ENCODE measurements around the gene CUBN.

The CUBN gene

GRCh38 chr10:16804123-16804522 lies 325.5 kb downstream of the CUBN start:
- H3K9ac ChIP-seq, result no peak overlapping the region
- no peak overlapping the region for H2AFZ ChIP-seq (ENCODE audit: low read depth)
- TF ChIP-seq, protein P1, sequence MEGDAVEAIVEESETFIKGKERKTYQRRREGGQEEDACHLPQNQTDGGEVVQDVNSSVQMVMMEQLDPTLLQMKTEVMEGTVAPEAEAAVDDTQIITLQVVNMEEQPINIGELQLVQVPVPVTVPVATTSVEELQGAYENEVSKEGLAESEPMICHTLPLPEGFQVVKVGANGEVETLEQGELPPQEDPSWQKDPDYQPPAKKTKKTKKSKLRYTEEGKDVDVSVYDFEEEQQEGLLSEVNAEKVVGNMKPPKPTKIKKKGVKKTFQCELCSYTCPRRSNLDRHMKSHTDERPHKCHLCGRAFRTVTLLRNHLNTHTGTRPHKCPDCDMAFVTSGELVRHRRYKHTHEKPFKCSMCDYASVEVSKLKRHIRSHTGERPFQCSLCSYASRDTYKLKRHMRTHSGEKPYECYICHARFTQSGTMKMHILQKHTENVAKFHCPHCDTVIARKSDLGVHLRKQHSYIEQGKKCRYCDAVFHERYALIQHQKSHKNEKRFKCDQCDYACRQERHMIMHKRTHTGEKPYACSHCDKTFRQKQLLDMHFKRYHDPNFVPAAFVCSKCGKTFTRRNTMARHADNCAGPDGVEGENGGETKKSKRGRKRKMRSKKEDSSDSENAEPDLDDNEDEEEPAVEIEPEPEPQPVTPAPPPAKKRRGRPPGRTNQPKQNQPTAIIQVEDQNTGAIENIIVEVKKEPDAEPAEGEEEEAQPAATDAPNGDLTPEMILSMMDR (conservative IDR thresholded peaks at IDR 0.05; ENCODE audit: low read depth, low read length), result no peak
- H3K27me3 ChIP-seq (ENCODE audit: insufficient read depth, low read depth), result no peaks in the 10 kb centered on the region
- peaks cover 5% of the 10 kb centered on the region; the same call in 1 of the 2 replicates for H3K79me2 ChIP-seq (ENCODE audit: insufficient read depth, low read depth)
- H3K4me3 ChIP-seq (IDR thresholded peaks at IDR 0.05; ENCODE audit: insufficient read depth, low read depth, low read length), result no peak overlapping the region
- no peaks in the 10 kb centered on the region for H3K36me3 ChIP-seq (ENCODE audit: insufficient read depth)
- H3K4me2 ChIP-seq, result no peak overlapping the region
- no peaks in the 10 kb centered on the region for H3K4me1 ChIP-seq (ENCODE audit: low read depth, poor library complexity, severe bottlenecking)
- no peaks in the 10 kb centered on the region for H4K20me1 ChIP-seq (ENCODE audit: insufficient read depth)
- H3K27ac ChIP-seq, result no peak overlapping the region

DNA sequence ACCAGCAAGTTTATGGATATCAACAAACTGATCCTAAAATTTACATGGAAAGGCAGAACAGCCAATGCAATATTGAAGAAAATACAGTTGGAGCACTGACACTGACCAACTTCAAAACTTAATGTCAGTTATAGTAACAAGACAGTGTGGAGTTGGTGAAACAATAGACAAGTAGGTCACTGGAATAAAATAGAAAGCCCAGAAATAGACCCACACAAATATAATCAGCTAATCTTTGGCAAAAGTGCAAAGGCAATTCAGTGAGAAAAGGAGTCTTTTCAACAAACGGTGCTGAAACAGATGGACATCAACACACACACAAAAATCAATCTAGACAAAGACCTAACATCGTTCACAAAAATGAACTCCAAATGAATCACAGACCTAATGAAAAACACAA lies 326.1 kb downstream of the CUBN start:
- Histone ChIP-seq H3K4me1 (ENCODE audit: low read depth, poor library complexity, severe bottlenecking) (no peaks in the 10 kb centered on the region), H4K20me1 (ENCODE audit: insufficient read depth) (no peaks in the 10 kb centered on the region), H3K79me2 (ENCODE audit: insufficient read depth, low read depth) (peaks cover 5% of the 10 kb centered on the region; the same call in 1 of the 2 replicates), H2AFZ (ENCODE audit: low read depth) (no peak overlapping the region), H3K27ac (no peak overlapping the region), H3K36me3 (ENCODE audit: insufficient read depth) (no peaks in the 10 kb centered on the region), H3K27me3 (ENCODE audit: insufficient read depth, low read depth) (no peaks in the 10 kb centered on the region), H3K9ac (no peak overlapping the region), H3K4me2 (no peak overlapping the region), H3K4me3 (IDR thresholded peaks at IDR 0.05; ENCODE audit: insufficient read depth, low read depth, low read length) (no peak overlapping the region)
- TF ChIP-seq, protein P1 (conservative IDR thresholded peaks at IDR 0.05; ENCODE audit: low read depth, low read length), result no peak

- Histone ChIP-seq H3K27me3 (ENCODE audit: insufficient read depth, low read depth) (no peaks in the 10 kb centered on the region), H2AFZ (ENCODE audit: low read depth) (no peak overlapping the region), H3K4me3 (IDR thresholded peaks at IDR 0.05; ENCODE audit: insufficient read depth, low read depth, low read length) (no peak overlapping the region), H3K36me3 (ENCODE audit: insufficient read depth) (no peaks in the 10 kb centered on the region), H3K79me2 (ENCODE audit: insufficient read depth, low read depth) (peaks cover 5% of the 10 kb centered on the region; the same call in 1 of the 2 replicates), H4K20me1 (ENCODE audit: insufficient read depth) (no peaks in the 10 kb centered on the region), H3K9ac (no peak overlapping the region), H3K27ac (no peak overlapping the region), H3K4me2 (no peak overlapping the region), H3K4me1 (ENCODE audit: low read depth, poor library complexity, severe bottlenecking) (no peaks in the 10 kb centered on the region)
- TF ChIP-seq, protein P1 (conservative IDR thresholded peaks at IDR 0.05; ENCODE audit: low read depth, low read length), result no peak
Measured at GRCh38 chr10:16799621-16800020, 330.0 kb downstream of the CUBN start.

DNA sequence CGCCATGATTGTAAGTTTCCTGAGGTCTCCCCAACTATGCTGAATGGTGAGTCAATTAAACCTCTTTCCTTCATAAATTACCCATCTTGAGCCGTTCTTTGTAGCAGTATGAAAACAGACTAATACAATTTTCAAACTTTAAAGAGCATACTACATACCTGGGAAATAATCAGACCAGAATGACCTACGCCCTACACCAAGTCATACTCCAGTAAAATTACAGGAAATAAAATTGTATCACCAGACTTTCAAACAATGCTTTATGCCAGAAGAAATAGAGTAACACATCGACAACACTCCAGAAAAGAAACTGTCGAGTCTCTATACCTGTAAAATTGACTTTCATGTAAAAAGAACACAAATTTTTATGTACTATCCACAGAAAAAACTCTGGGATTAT lies 331.0 kb downstream of the CUBN start:
- Histone ChIP-seq H3K4me2 (no peak overlapping the region), H3K79me2 (ENCODE audit: insufficient read depth, low read depth) (peaks cover 5% of the 10 kb centered on the region; the same call in 1 of the 2 replicates), H3K9ac (no peak overlapping the region), H4K20me1 (ENCODE audit: insufficient read depth) (no peaks in the 10 kb centered on the region), H3K4me1 (ENCODE audit: low read depth, poor library complexity, severe bottlenecking) (no peaks in the 10 kb centered on the region), H2AFZ (ENCODE audit: low read depth) (no peak overlapping the region), H3K27ac (no peak overlapping the region), H3K36me3 (ENCODE audit: insufficient read depth) (no peaks in the 10 kb centered on the region), H3K4me3 (IDR thresholded peaks at IDR 0.05; ENCODE audit: insufficient read depth, low read depth, low read length) (no peak overlapping the region), H3K27me3 (ENCODE audit: insufficient read depth, low read depth) (no peaks in the 10 kb centered on the region)
- TF ChIP-seq, protein P1 (conservative IDR thresholded peaks at IDR 0.05; ENCODE audit: low read depth, low read length), result no peak
